Measurements from ENCODE around the gene DUSP18. TPM values are rescaled to one million over a fixed set of nuclear protein-coding genes. Genes with fewer than 3 reads are reported as not detected.

Gene DUSP18
- total RNA-seq, 4 donors from 2014 or later, result 6.2 to 10.6 (median 8.2) TPM

DNA sequence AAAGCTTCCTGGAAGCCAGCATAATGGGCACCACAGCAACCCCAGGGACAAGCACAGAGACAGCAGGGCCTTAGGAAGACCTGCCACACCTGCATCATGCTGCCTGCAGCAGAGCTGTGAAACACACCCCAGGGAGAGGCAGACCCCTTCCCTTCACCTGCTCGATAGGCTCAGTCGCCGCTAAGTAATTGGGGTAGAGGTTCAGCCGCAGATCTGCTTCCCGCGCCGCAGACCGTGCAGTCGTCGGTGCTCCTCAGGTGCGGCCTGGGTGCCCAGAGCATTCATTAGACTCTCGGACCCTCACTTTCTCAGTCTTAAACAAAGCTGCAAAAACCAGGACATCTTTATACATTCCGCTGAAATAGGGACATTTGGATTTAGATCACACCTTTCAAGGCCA, 2.9 kb downstream of the DUSP18 start:
- intact Hi-C loops (cut with DNase I; ENCODE audit: low total_unique reads), result no loop called here
- DNase-seq (ENCODE audit: low spot score in 2 of 2), result no peak
- TF ChIP-seq, protein P1, sequence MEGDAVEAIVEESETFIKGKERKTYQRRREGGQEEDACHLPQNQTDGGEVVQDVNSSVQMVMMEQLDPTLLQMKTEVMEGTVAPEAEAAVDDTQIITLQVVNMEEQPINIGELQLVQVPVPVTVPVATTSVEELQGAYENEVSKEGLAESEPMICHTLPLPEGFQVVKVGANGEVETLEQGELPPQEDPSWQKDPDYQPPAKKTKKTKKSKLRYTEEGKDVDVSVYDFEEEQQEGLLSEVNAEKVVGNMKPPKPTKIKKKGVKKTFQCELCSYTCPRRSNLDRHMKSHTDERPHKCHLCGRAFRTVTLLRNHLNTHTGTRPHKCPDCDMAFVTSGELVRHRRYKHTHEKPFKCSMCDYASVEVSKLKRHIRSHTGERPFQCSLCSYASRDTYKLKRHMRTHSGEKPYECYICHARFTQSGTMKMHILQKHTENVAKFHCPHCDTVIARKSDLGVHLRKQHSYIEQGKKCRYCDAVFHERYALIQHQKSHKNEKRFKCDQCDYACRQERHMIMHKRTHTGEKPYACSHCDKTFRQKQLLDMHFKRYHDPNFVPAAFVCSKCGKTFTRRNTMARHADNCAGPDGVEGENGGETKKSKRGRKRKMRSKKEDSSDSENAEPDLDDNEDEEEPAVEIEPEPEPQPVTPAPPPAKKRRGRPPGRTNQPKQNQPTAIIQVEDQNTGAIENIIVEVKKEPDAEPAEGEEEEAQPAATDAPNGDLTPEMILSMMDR (IDR thresholded peaks at IDR 0.05), result no peak
- no peak for TF ChIP-seq POLR2A (IDR thresholded peaks at IDR 0.05)
- H3K4me3 ChIP-seq (ENCODE audit: low read depth, poor library complexity, severe bottlenecking), result no peak overlapping the region
- WGBS, 2 donors, result 97 to 98% methylated on average over 13 of the region's 13 CpGs

DNA sequence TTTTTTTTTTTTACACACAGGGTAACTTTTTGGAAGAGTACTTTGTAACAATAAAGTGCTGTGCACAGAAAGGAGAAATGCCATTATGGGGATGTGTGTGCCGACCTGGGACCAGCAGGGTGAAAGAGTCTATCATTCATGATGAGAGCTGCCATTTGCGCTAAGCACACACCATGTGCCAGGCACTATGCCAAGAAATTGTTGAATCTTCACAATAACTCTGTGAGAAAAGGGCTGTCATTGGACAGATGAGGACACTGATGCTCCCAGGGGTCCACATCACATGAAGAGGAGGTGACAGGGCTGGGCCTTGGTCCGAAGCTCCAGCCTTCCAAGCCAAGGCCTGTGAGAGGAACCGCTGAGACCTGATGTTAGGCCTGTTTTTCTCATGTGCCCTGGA, 5.6 kb downstream of the DUSP18 start:
- H3K4me3 ChIP-seq (ENCODE audit: low read depth, poor library complexity, severe bottlenecking), result no peak overlapping the region
- DNase-seq (ENCODE audit: low spot score in 2 of 2), result no peak
- 81 to 92% methylated on average over 4 of the region's 4 CpGs for WGBS, 2 donors
- TF ChIP-seq, protein P1 (IDR thresholded peaks at IDR 0.05), result no peak
- TF ChIP-seq POLR2A (IDR thresholded peaks at IDR 0.05), result no peak
- intact Hi-C loops (cut with DNase I; ENCODE audit: low total_unique reads), result no loop called here

DNA sequence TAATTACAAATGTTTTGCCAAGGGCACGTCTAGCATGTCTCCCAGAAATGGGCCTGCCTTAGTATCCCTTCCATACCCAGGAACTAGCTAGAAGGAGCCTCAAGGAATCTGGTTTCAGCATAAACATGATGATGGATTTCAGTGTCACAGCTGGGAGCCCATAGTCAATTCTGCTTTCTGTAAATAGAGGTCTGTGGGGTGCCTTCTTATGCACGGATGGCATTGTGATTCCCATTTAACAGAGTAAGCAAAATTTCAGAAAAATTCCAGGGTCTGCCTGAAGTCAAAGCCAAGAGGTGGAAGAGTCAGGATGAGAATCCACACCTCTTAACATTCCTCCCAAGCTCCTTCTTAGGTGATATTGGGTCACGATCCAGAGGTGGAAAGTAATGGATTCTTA, 12.1 kb downstream of the DUSP18 start:
- WGBS, 2 donors, result 66 to 79% methylated on average over 3 of the region's 3 CpGs
- H3K4me3 ChIP-seq (ENCODE audit: low read depth, poor library complexity, severe bottlenecking), result no peak overlapping the region
- TF ChIP-seq POLR2A (IDR thresholded peaks at IDR 0.05), result no peak
- TF ChIP-seq, protein P1 (IDR thresholded peaks at IDR 0.05), result no peak
- intact Hi-C loops (cut with DNase I; ENCODE audit: low total_unique reads), result no loop called here
- no peak for DNase-seq (ENCODE audit: low spot score in 2 of 2)

DNA sequence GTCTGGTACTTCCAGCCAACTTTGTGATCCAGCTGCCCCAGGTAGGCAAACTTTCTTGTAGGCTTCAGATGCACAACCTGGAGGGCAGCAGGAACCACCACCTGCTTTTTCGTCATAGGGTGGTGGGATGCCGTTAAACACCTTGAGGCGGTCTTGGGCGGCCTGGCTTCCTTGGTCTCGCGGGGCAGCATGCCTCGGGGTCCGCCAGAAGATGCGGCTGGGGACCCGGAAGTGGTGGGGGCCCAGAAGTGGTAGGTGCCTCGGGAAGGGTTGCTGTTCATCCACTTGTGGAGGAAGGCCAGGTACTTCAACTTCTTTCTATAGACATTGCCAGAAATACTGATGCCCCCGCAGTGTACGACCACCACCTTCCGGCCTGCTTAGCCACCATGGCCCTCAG, 13.3 kb downstream of the DUSP18 start:
- TF ChIP-seq, protein P1 (IDR thresholded peaks at IDR 0.05), result no peak
- TF ChIP-seq POLR2A (IDR thresholded peaks at IDR 0.05), result no peak
- DNase-seq (ENCODE audit: low spot score in 2 of 2), result no peak
- no peak overlapping the region for H3K4me3 ChIP-seq (ENCODE audit: low read depth, poor library complexity, severe bottlenecking)
- WGBS, 2 donors, result 97 to 98% methylated on average over 14 of the region's 14 CpGs
- intact Hi-C loops (cut with DNase I; ENCODE audit: low total_unique reads), result no loop called here

DNA sequence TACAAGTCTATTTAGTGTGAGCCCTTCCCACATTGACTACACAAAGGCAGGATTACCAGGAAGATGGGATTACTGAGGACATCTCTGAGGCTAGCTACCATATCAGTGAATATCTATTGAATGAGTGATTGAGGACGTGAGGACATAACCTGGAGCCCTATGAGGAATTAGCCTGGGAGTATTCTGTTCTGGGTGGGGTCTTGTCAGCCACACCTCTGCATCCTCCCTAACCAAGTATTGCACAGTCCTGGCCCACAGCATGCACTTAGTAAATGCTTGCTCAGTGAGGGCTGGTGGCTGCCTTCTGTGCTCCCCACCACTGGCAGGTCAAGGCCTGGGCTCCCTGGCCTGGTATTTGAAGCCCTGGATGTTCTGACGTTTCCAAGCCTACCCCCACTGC, 14.8 kb downstream of the DUSP18 start:
- no peak for DNase-seq (ENCODE audit: low spot score in 2 of 2)
- 79 to 82% methylated on average over 2 of the region's 2 CpGs for WGBS, 2 donors
- TF ChIP-seq, protein P1 (IDR thresholded peaks at IDR 0.05), result no peak
- no peak for TF ChIP-seq POLR2A (IDR thresholded peaks at IDR 0.05)
- intact Hi-C loops (cut with DNase I; ENCODE audit: low total_unique reads), result no loop called here
- H3K4me3 ChIP-seq (ENCODE audit: low read depth, poor library complexity, severe bottlenecking), result no peak overlapping the region

DNA sequence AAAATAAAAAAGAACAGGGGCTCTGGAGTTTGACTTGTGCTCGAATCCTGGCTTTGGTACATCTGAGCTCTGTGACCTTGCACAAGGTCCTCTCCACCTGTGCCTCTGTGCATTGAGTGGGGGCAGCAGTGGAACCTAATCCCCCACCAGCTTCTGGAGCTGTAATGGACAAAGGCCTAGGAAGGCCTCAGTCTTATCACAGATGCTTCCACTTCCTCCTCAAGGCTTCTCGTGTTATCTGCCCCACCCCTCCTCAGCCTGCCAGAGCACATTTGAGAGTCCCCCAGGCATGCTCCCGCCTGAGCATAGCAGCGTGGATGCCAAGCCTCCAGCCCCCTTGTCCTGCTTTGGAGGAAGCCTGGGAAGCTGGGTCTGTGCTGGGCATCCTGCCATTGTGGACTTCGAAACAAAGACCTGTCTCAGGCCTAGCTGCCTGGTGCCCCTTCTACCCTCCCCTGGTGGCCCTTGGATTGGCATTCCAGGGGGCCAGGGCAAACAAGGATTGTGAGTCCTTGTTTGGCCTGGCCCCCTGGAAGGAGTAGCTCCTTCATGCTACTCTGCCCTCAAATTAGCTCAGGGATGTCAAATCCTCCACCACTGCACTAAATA, 17.1 kb downstream of the DUSP18 start:
- no peak for DNase-seq (ENCODE audit: low spot score in 2 of 2)
- 55 to 66% methylated on average over 5 of the region's 5 CpGs for WGBS, 2 donors
- intact Hi-C loops (cut with DNase I; ENCODE audit: low total_unique reads), result no loop called here
- TF ChIP-seq, protein P1 (IDR thresholded peaks at IDR 0.05), result no peak
- no peak for TF ChIP-seq POLR2A (IDR thresholded peaks at IDR 0.05)
- H3K4me3 ChIP-seq (ENCODE audit: low read depth, poor library complexity, severe bottlenecking), result no peak overlapping the region

Data from lower leg skin (tissue), 4 donors.